Esophagus squamous epithelium (tissue), 5 donors: ENCODE results near the gene PPP2R3C. TPM values are rescaled to one million over a fixed set of nuclear protein-coding genes. Genes with fewer than 3 reads are reported as not detected.

Experiments
- DNase-seq: peaks from one replicate; lab custom pipeline; 2025; lab: John Stamatoyannopoulos, UW
- H3K27ac ChIP-seq, 4 donors: fragments of 200-600 bp; sonication (generic); one replicate each; pipeline ENCODE4 v1.5.1; 2016 to 2019; ENCODE audit warnings: mild to moderate bottlenecking in 1 of 4
- H3K27me3 ChIP-seq, 4 donors: fragments of 200-600 bp; sonication (generic); 1 replicate in 3 of 4; 2 replicates in 1 of 4; pipeline versions ENCODE4 v1.5.1 to v1.6.0; 2017 to 2021; ENCODE audit warnings: antibody characterized with exemption in 1 of 4
- H3K36me3 ChIP-seq, 3 donors: fragments of 200-600 bp; sonication (generic); one replicate each; pipeline ENCODE4 v1.5.1; 2016 to 2019
- H3K4me1 ChIP-seq, 3 donors: fragments of 200-600 bp; sonication (generic); one replicate each; pipeline ENCODE4 v1.5.1; 2017 to 2019
- H3K4me3 ChIP-seq, 4 donors: fragments of 200-600 bp; sonication (generic); 1 replicate in 3 of 4; 2 replicates in 1 of 4; pipeline ENCODE4 v1.5.1; 2016 to 2019; ENCODE audit warnings: mild to moderate bottlenecking in 2 of 4, moderate library complexity in 1 of 4
- H3K9me3 ChIP-seq, 3 donors: fragments of 200-600 bp; sonication (generic); one replicate each; pipeline ENCODE4 v1.5.1; 2016 to 2019
- POLR2A ChIP-seq, 4 donors: fragments of 450-650 bp; IDR thresholded peaks; one replicate each; pipeline ENCODE4 v1.6.1; 2017; ENCODE audit warnings: antibody characterized with exemption in 4 of 4, mild to moderate bottlenecking in 4 of 4, moderate library complexity in 3 of 4
- WGBS, 2 donors: methylation state at CpG; one replicate each; pipeline ENCODE4 v1.1.5; 2018; 5-methylcytosine and 5-hydroxymethylcytosine counted together
- intact Hi-C: fragments of 100-400 bp; cut with DNase I; formaldehyde crosslinking; loops from one replicate; pipeline ENCODE4 v1.15.0; 2022
- total RNA-seq, 4 donors: library from RNA; depleted of rRNA; stranded (reverse); fragments of >200 nt; gene quantifications; one replicate each; pipeline ENCODE4 v1.1.0, GENCODE V29; 2016
- TF ChIP-seq, protein P1 (sequence below), 6 experiments: fragments of 450-650 bp in 4 of 6; fragments of 200-600 bp in 2 of 6; sonication (generic) in 2 of 6; IDR thresholded peaks; one replicate each; pipeline ENCODE4 v1.5.1; 2016 to 2019; ENCODE audit warnings: antibody characterized with exemption in 6 of 6, mild to moderate bottlenecking in 4 of 6, moderate library complexity in 4 of 6
- donor health status: DM: yes; HTN: yes; CAD: no.

PPP2R3C gene
- total RNA-seq, 4 donors from 2014 or later, result 7.1 to 23.9 (median 13.5) TPM

DNA sequence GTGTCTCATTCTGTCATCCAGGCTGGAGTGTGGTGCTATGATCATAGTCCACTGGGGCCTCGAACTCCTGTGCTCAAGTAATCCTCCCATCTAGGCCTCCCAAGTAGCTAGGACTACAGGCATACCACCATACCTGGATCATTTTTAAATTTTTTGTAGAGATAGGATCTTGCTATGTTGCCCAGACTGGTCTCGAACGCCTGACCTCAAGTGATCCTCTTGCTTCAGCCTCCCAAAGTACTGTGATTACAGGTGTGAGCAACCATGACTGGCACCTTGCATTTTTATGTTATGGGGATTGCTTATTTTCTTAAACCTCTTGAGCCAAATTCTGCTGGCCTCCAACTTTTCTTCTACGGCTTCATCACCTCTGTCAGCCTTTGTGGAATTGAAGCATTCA, 27.4 kb upstream of the PPP2R3C start:
- no peaks in the 10 kb centered on the region for H3K9me3 ChIP-seq
- H3K4me3 ChIP-seq, result no peak overlapping the region
- no peaks in the 10 kb centered on the region for H3K4me1 ChIP-seq
- no peak for DNase-seq
- TF ChIP-seq POLR2A (IDR thresholded peaks at IDR 0.05), result no peak
- TF ChIP-seq, protein P1, sequence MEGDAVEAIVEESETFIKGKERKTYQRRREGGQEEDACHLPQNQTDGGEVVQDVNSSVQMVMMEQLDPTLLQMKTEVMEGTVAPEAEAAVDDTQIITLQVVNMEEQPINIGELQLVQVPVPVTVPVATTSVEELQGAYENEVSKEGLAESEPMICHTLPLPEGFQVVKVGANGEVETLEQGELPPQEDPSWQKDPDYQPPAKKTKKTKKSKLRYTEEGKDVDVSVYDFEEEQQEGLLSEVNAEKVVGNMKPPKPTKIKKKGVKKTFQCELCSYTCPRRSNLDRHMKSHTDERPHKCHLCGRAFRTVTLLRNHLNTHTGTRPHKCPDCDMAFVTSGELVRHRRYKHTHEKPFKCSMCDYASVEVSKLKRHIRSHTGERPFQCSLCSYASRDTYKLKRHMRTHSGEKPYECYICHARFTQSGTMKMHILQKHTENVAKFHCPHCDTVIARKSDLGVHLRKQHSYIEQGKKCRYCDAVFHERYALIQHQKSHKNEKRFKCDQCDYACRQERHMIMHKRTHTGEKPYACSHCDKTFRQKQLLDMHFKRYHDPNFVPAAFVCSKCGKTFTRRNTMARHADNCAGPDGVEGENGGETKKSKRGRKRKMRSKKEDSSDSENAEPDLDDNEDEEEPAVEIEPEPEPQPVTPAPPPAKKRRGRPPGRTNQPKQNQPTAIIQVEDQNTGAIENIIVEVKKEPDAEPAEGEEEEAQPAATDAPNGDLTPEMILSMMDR (IDR thresholded peaks at IDR 0.05), result no peak
- H3K27me3 ChIP-seq, result no peaks in the 10 kb centered on the region
- 95 to 96% methylated on average over 4 of the region's 4 CpGs for WGBS, 2 donors
- H3K36me3 ChIP-seq, result peaks cover 0 to 36% (median 0%) of the 10 kb centered on the region in 3 donors
- intact Hi-C loops, result no loop called here
- H3K27ac ChIP-seq, result no peak overlapping the region

DNA sequence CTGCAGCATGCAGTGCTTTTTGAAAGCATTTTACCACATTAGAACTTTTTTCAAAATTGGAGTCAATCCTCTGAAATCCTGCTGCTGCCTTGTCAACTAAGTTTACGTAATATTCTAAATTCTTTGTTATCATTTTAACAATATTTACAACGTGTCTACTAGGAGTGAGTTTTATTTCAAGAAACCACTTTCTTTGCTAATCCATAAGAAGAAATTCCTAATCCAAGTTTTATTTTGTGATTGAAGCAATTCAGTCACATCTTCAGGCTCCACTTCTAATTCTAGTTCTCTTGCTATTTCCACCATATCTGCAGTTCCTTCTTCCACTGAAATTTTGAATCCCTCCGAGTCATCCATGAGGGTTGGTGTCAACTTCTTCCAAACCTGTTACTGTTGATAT, 25.9 kb upstream of the PPP2R3C start:
- 81 to 82% methylated on average over 3 of the region's 3 CpGs for WGBS, 2 donors
- DNase-seq, result no peak
- TF ChIP-seq, protein P1 (IDR thresholded peaks at IDR 0.05), result no peak
- no peak overlapping the region for H3K27ac ChIP-seq
- no peaks in the 10 kb centered on the region for H3K9me3 ChIP-seq
- H3K36me3 ChIP-seq, result peaks cover 0 to 42% (median 0%) of the 10 kb centered on the region in 3 donors
- no peaks in the 10 kb centered on the region for H3K4me1 ChIP-seq
- H3K4me3 ChIP-seq, result no peak overlapping the region
- intact Hi-C loops, result no loop called here
- no peaks in the 10 kb centered on the region for H3K27me3 ChIP-seq

DNA sequence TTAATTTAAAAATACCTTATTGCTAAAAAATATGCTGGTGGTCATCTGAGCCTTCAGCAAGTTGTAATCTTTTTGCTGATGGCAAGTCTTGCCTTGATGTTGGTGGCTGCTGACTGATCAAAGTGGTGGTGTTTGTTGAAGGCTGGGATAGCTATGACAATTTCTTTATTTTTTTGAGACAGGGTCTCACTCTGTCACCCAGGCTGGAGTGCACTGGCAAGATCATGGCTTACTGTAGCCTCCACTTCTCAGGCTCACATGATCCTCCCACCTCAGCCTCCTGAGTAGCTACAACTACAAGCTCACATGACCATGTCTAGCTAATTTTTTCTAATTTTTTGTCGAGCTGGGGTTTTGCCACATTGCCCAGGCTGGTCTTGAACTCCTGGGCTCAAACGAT, 25.4 kb upstream of the PPP2R3C start:
- no peak for TF ChIP-seq POLR2A (IDR thresholded peaks at IDR 0.05)
- TF ChIP-seq, protein P1 (IDR thresholded peaks at IDR 0.05), result no peak
- Histone ChIP-seq H3K9me3 (no peaks in the 10 kb centered on the region), H3K27me3 (no peaks in the 10 kb centered on the region), H3K36me3 (peaks cover 0 to 42% (median 0%) of the 10 kb centered on the region in 3 donors), H3K4me1 (no peaks in the 10 kb centered on the region), H3K27ac (no peak overlapping the region), H3K4me3 (no peak overlapping the region)
- DNase-seq, result no peak
- intact Hi-C loops, result no loop called here
- 91 to 100% methylated on average over 2 of the region's 2 CpGs for WGBS, 2 donors

DNA sequence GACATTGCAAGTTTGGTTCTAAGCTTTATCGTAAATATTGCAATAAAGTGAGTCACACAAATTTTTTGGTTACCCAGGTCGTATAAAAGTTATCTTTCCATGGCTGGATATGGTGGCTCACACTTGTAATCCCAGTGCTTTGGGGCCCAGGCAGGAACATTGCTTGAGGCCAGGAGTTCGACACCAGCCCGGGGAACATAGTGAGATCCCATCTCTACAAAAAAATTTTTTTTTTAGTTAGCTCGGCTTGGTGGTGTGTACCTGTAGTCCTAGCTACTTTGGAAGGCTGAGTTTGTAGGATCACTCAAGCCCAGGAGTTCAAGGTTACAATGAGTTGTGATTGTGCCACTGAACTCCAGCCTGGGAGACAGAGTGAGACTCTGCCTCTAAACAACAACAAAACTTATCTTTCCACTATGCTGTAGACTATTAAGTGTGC, 24.9 kb upstream of the PPP2R3C start:
- DNase-seq, result no peak
- Histone ChIP-seq H3K27ac (no peak overlapping the region), H3K9me3 (no peaks in the 10 kb centered on the region), H3K27me3 (no peaks in the 10 kb centered on the region), H3K36me3 (peaks cover 0 to 46% (median 0%) of the 10 kb centered on the region in 3 donors), H3K4me3 (no peak overlapping the region), H3K4me1 (no peaks in the 10 kb centered on the region)
- WGBS, 2 donors, result 84 to 93% methylated on average over 5 of the region's 5 CpGs
- intact Hi-C loops, result no loop called here
- TF ChIP-seq POLR2A (IDR thresholded peaks at IDR 0.05), result no peak
- TF ChIP-seq, protein P1 (IDR thresholded peaks at IDR 0.05), result no peak

DNA sequence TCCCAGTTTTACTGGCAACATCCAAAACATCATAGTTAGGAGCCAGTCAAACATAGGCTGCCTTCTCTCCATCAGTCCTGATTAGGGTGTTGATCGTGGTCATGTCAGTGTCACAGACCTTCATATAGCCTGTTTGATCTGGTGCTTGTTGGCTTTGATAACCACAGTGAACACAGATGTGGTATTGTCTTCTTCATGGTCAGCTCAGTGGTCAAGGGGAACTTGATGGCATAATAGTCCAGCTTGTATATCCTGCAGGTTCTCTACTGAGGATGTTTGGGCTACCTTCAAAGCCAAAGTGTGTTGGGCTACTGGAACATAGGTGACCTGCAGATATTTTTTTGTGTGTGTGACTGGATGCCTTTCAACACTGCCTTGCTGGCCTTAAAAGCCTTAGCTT, 22.2 kb upstream of the PPP2R3C start:
- Histone ChIP-seq H3K36me3 (peaks cover 0 to 53% (median 0%) of the 10 kb centered on the region in 3 donors), H3K27ac (no peak overlapping the region), H3K27me3 (no peaks in the 10 kb centered on the region), H3K4me1 (no peaks in the 10 kb centered on the region), H3K9me3 (no peaks in the 10 kb centered on the region), H3K4me3 (no peak overlapping the region)
- 88% methylated on average over 1 of the region's 1 CpG; no CpG with 5 or more reads in 1 of the 2 donors for WGBS, 2 donors
- intact Hi-C loops, result loop anchor here (5.0 kb wide), 1 partner anchor 268 kb away; no protein-coding TSS in a partner anchor
- no peak for TF ChIP-seq POLR2A (IDR thresholded peaks at IDR 0.05)
- TF ChIP-seq, protein P1 (IDR thresholded peaks at IDR 0.05), result no peak
- DNase-seq, result no peak
